HCT116 (cell line): ENCODE data around the gene SULT2B1.

ENCODE experiments used
- CEBPB ChIP-seq: IDR thresholded peaks from 2 replicates; pipeline ENCODE4 v1.6.1; 2012; ENCODE audit warnings: low read depth
- EGR1 ChIP-seq: IDR thresholded peaks from 2 replicates; pipeline ENCODE4 v1.6.1; 2012; ENCODE audit warnings: low read depth
- ELF1 ChIP-seq: IDR thresholded peaks from 2 replicates; pipeline ENCODE4 v1.6.1; 2012; ENCODE audit warnings: low read depth, borderline replicate concordance
- EZH2 ChIP-seq: fragments of 200-600 bp; sonication (generic); IDR thresholded peaks from 2 replicates; pipeline ENCODE4 v1.6.1; 2017; ENCODE audit warnings: antibody characterized with exemption, mixed run types
- SIN3A ChIP-seq: IDR thresholded peaks from 2 replicates; pipeline ENCODE4 v1.6.1; 2012; ENCODE audit warnings: low read depth
- ZNF274 ChIP-seq: fragments of 200-500 bp; sonication (Bioruptor generic); IDR thresholded peaks from 2 replicates; pipeline ENCODE4 v1.6.1; 2014; ENCODE audit warnings: mild to moderate bottlenecking, low read depth, low read length, inconsistent platforms
- TF ChIP-seq, protein P1 (sequence below), 3 experiments: fragments of 200-600 bp in 1 of 3; sonication (generic) in 1 of 3; IDR thresholded peaks in 2 of 3; conservative IDR thresholded peaks in 1 of 3; 2 replicates each; pipeline ENCODE4 v1.5.1; 2012 to 2017; ENCODE audit warnings: low read depth in 2 of 3, low read length in 2 of 3, antibody characterized with exemption in 1 of 3, borderline replicate concordance in 1 of 3, control low read depth in 1 of 3, mild to moderate bottlenecking in 1 of 3, mixed read lengths in 1 of 3, mixed run types in 1 of 3, moderate library complexity in 1 of 3; ENCODE audit not compliant: insufficient read depth in 1 of 3

DNA sequence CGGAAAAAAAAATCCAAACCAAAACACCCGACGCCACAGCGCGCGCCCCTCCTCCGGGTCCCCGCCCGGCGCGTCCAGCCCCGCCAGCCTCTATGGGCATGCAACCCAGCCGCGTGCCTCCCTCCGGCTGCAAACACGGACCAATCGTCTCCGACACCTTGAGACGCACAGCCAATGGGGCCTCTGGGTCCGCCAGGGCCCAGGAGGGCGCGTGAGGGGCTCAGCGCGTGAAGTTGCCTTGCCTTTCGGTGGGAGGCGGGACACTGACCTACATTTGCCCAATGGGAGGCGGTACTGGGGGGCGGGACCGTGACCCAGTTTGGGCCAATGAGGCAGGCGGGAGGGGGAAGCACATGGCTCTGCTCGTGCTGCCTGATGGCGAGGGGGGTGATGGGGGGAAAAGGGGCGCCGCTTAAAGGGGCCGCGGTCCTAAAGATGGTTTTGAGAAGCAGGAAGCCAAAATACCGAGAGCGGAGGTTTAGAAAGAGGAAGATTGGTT is 85.5 kb downstream of the SULT2B1 start:
- TF ChIP-seq ELF1 (no peak), EGR1 (no peak), SIN3A (no peak), CEBPB (no peak), EZH2 (no peak), ZNF274 (no peak)
- TF ChIP-seq, protein P1, sequence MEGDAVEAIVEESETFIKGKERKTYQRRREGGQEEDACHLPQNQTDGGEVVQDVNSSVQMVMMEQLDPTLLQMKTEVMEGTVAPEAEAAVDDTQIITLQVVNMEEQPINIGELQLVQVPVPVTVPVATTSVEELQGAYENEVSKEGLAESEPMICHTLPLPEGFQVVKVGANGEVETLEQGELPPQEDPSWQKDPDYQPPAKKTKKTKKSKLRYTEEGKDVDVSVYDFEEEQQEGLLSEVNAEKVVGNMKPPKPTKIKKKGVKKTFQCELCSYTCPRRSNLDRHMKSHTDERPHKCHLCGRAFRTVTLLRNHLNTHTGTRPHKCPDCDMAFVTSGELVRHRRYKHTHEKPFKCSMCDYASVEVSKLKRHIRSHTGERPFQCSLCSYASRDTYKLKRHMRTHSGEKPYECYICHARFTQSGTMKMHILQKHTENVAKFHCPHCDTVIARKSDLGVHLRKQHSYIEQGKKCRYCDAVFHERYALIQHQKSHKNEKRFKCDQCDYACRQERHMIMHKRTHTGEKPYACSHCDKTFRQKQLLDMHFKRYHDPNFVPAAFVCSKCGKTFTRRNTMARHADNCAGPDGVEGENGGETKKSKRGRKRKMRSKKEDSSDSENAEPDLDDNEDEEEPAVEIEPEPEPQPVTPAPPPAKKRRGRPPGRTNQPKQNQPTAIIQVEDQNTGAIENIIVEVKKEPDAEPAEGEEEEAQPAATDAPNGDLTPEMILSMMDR (IDR thresholded peaks at IDR 0.05 in 2 of 3, conservative IDR thresholded peaks at IDR 0.05 in 1 of 3; ENCODE audit: borderline replicate concordance in 1 of 3, insufficient read depth in 1 of 3, low read depth in 2 of 3, low read length in 2 of 3), result no peak
